ENCODE measurements around the gene ALPG. TPM values are rescaled to one million over a fixed set of nuclear protein-coding genes. Genes with fewer than 3 reads are reported as not detected.

The ALPG gene
- polyA plus RNA-seq, 1 donor (not counting 4 experiments of a cell fraction or from before 2014, with no cell fraction given) = not detected

DNA sequence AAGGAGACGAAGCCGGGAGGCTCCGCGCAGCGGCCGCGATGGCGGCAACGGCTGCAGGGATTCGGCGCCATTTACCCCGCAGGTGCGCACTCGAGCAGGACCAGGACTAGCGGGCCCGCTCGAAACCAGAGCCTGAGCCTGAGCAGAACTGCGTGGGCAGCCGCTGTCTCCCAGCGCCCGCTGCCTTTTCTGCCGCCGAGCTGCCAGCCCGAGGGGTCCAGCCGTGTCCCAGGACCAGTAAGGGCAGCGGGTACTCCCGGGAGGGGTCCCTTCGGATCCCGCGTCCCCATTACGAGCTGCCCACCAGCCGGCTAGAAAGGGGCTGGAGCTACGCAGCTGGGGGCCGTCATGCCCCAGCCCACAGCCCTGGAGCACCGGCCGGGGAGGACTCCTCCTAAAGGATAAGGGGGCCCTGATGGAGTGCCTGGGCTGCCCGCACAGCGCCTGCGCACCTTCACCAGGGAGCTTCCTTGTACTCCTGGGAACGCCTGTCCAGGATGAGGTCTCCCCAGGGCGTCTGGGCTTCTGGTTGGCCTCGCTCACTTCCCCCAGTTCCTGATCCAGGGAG lies 18.2 kb upstream of the ALPG start:
- Histone ChIP-seq H2AFZ (ENCODE audit: control insufficient read depth, low read length) (no peak overlapping the region), H3K9me1 (ENCODE audit: control insufficient read depth, extremely low read depth, insufficient read depth, low read length) (no peaks in the 10 kb centered on the region), H3K27ac (ENCODE audit: control insufficient read depth, insufficient read depth, low read length) (no peak overlapping the region), H3K9ac (ENCODE audit: control insufficient read depth, extremely low read depth, insufficient read depth, low read length) (no peak overlapping the region), H3K4me2 (ENCODE audit: control insufficient read depth, extremely low read depth, insufficient read depth, low read depth, low read length) (no peak overlapping the region), H3K9me3 (ENCODE audit: control insufficient read depth, low read depth, low read length) (no peaks in the 10 kb centered on the region), H3K36me3 (ENCODE audit: control insufficient read depth in 2 of 2, extremely low read depth in 1 of 2, insufficient read depth in 2 of 2, low read length in 2 of 2) (no peaks in the 10 kb centered on the region), H4K20me1 (ENCODE audit: control insufficient read depth, extremely low read depth, insufficient read depth, low read length) (no peaks in the 10 kb centered on the region), H3K4me3 (ENCODE audit: control insufficient read depth in 2 of 3, extremely low read depth in 1 of 3, insufficient read depth in 2 of 3, low read depth in 1 of 3, low read length in 3 of 3) (no peak overlapping the region), H3K27me3 (ENCODE audit: control insufficient read depth, extremely low read depth, insufficient read depth, low read length) (peaks cover 70% of the 10 kb centered on the region), H3K4me1 (ENCODE audit: control insufficient read depth, extremely low read depth, insufficient read depth, low read length) (no peaks in the 10 kb centered on the region), H3K79me2 (ENCODE audit: control insufficient read depth, insufficient read depth, low read length) (no peaks in the 10 kb centered on the region)
- dilution Hi-C loops (cut with MboI; ENCODE audit: extremely low pct_ligation_motif_present, low sequenced_read_pairs) = no loop called here
- DNase-seq (ENCODE audit: low read depth, low spot score) (no peak), FAIRE-seq (no peak)
- TF ChIP-seq EZH2 (IDR thresholded peaks at IDR 0.05; ENCODE audit: low read length) = peak; percentile 59
- TF ChIP-seq, protein P1, sequence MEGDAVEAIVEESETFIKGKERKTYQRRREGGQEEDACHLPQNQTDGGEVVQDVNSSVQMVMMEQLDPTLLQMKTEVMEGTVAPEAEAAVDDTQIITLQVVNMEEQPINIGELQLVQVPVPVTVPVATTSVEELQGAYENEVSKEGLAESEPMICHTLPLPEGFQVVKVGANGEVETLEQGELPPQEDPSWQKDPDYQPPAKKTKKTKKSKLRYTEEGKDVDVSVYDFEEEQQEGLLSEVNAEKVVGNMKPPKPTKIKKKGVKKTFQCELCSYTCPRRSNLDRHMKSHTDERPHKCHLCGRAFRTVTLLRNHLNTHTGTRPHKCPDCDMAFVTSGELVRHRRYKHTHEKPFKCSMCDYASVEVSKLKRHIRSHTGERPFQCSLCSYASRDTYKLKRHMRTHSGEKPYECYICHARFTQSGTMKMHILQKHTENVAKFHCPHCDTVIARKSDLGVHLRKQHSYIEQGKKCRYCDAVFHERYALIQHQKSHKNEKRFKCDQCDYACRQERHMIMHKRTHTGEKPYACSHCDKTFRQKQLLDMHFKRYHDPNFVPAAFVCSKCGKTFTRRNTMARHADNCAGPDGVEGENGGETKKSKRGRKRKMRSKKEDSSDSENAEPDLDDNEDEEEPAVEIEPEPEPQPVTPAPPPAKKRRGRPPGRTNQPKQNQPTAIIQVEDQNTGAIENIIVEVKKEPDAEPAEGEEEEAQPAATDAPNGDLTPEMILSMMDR (optimal IDR thresholded peaks at IDR 0.05 in 1 of 3, IDR thresholded peaks at IDR 0.05 in 1 of 3, conservative IDR thresholded peaks at IDR 0.05 in 1 of 3; ENCODE audit: extremely low read depth in 1 of 3, insufficient read depth in 2 of 3, low read length in 3 of 3) = no peak

DNA sequence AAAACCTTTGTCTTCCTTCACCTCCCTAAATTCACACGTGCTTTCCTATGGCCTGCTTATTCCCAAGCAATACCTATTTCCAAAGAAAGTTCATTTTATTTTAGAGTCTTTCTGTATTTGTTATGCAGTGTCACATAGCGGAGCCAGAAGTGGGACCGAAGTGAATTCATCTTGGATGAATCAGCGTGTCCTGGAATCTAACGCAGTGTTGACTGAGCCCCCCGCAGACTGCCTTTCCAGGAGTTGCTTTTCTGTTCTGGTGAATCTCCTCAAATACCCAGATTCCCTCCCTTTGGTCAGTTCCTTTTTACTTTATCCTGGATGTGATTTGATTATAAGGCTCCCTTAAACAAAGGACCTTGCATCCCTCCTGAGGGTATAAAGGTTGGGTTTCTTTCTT lies 17.3 kb upstream of the ALPG start:
- FAIRE-seq = no peak

More for the DNA sequence above, 17.3 kb upstream of the ALPG start:
- Histone ChIP-seq H3K9ac (ENCODE audit: control insufficient read depth, extremely low read depth, insufficient read depth, low read length) (no peak overlapping the region), H3K4me2 (ENCODE audit: control insufficient read depth, extremely low read depth, insufficient read depth, low read depth, low read length) (no peak overlapping the region), H3K4me1 (ENCODE audit: control insufficient read depth, extremely low read depth, insufficient read depth, low read length) (no peaks in the 10 kb centered on the region), H3K79me2 (ENCODE audit: control insufficient read depth, insufficient read depth, low read length) (no peaks in the 10 kb centered on the region), H4K20me1 (ENCODE audit: control insufficient read depth, extremely low read depth, insufficient read depth, low read length) (no peaks in the 10 kb centered on the region), H3K9me3 (ENCODE audit: control insufficient read depth, low read depth, low read length) (no peaks in the 10 kb centered on the region), H3K27ac (ENCODE audit: control insufficient read depth, insufficient read depth, low read length) (no peak overlapping the region), H3K9me1 (ENCODE audit: control insufficient read depth, extremely low read depth, insufficient read depth, low read length) (no peaks in the 10 kb centered on the region), H3K4me3 (ENCODE audit: control insufficient read depth in 2 of 3, extremely low read depth in 1 of 3, insufficient read depth in 2 of 3, low read depth in 1 of 3, low read length in 3 of 3) (no peak overlapping the region), H3K36me3 (ENCODE audit: control insufficient read depth in 2 of 2, extremely low read depth in 1 of 2, insufficient read depth in 2 of 2, low read length in 2 of 2) (no peaks in the 10 kb centered on the region), H2AFZ (ENCODE audit: control insufficient read depth, low read length) (no peak overlapping the region), H3K27me3 (ENCODE audit: control insufficient read depth, extremely low read depth, insufficient read depth, low read length) (peaks cover 62% of the 10 kb centered on the region)
- TF ChIP-seq, protein P1 (optimal IDR thresholded peaks at IDR 0.05 in 1 of 3, IDR thresholded peaks at IDR 0.05 in 1 of 3, conservative IDR thresholded peaks at IDR 0.05 in 1 of 3; ENCODE audit: extremely low read depth in 1 of 3, insufficient read depth in 2 of 3, low read length in 3 of 3) = no peak
- no peak for TF ChIP-seq EZH2 (IDR thresholded peaks at IDR 0.05; ENCODE audit: low read length)
- no peak for DNase-seq (ENCODE audit: low read depth, low spot score)
- dilution Hi-C loops (cut with MboI; ENCODE audit: extremely low pct_ligation_motif_present, low sequenced_read_pairs) = no loop called here
